SH-SY5Y (cell line): Measurements from ENCODE around the gene PLCXD3.

Experiments
- GATA2 ChIP-seq: IDR thresholded peaks from 2 replicates; pipeline ENCODE4 v1.6.1; 2011; ENCODE audit warnings: mild to moderate bottlenecking, low read depth, low read length
- GATA3 ChIP-seq: IDR thresholded peaks from 2 replicates; pipeline ENCODE4 v1.6.1; 2011; ENCODE audit warnings: low read depth, mild to moderate bottlenecking, low read length, moderate library complexity

DNA sequence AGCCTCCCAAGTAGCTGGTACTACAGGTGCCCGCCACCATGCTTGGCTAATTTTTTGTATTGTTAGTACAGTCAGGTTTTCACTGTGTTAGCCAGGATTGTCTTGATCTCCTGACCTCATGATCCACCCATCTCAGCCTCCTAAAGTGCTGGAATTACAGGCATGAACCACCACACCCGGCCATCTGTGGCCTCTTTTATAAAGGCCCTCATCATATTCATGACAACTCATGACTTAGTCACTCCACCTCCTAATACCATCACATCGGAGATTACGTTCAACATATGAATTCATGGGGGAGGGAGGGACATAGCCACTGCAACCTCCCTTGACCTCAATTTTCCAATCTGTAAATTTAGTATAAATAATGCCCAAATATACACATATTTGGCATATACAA, 27.2 kb upstream of the PLCXD3 start:
- TF ChIP-seq GATA2: no peak
- TF ChIP-seq GATA3: no peak
